HEK293 (cell line): Measurements from ENCODE around the gene KIAA0825.

ENCODE experiments used
- BCL11A ChIP-seq: fragments of 450-650 bp; formaldehyde crosslinking; IDR thresholded peaks from 2 replicates; pipeline ENCODE4 v1.5.1; 2016; ENCODE audit warnings: low read depth, missing biosample characterization, missing genetic modification characterization
- PATZ1 ChIP-seq: fragments of 450-650 bp; formaldehyde crosslinking; IDR thresholded peaks from 2 replicates; pipeline ENCODE4 v1.5.1; 2016; ENCODE audit warnings: missing biosample characterization, missing genetic modification characterization
- PRDM1 ChIP-seq: fragments of 450-650 bp; formaldehyde crosslinking; IDR thresholded peaks from 2 replicates; pipeline ENCODE4; 2016; ENCODE audit warnings: missing biosample characterization, missing genetic modification characterization
- RBAK ChIP-seq: fragments of 450-650 bp; formaldehyde crosslinking; IDR thresholded peaks from 2 replicates; pipeline ENCODE4 v1.5.1; 2016; ENCODE audit warnings: missing biosample characterization, missing genetic modification characterization
- YY1 ChIP-seq: fragments of 450-650 bp; formaldehyde crosslinking; IDR thresholded peaks from 2 replicates; pipeline ENCODE4 v1.5.1; 2018; ENCODE audit warnings: missing biosample characterization, missing genetic modification characterization
- ZNF10 ChIP-seq: fragments of 450-650 bp; formaldehyde crosslinking; IDR thresholded peaks from 2 replicates; pipeline ENCODE4 v1.5.1; 2017; ENCODE audit warnings: missing biosample characterization, missing genetic modification characterization
- ZNF292 ChIP-seq: fragments of 450-650 bp; formaldehyde crosslinking; IDR thresholded peaks from 2 replicates; pipeline ENCODE4 v1.5.1; 2016; ENCODE audit warnings: low read depth, missing biosample characterization, missing genetic modification characterization, borderline replicate concordance
- ZNF302 ChIP-seq: fragments of 450-650 bp; formaldehyde crosslinking; IDR thresholded peaks from 2 replicates; pipeline ENCODE4 v1.5.1; 2016; ENCODE audit warnings: missing biosample characterization, missing genetic modification characterization, low read depth
- ZNF404 ChIP-seq: fragments of 450-650 bp; formaldehyde crosslinking; IDR thresholded peaks from 2 replicates; pipeline ENCODE4 v1.5.1; 2017; ENCODE audit warnings: missing biosample characterization, missing genetic modification characterization
- ZNF416 ChIP-seq: fragments of 450-650 bp; formaldehyde crosslinking; IDR thresholded peaks from 2 replicates; pipeline ENCODE4 v1.5.1; 2016; ENCODE audit warnings: missing biosample characterization, missing genetic modification characterization
- ZNF76 ChIP-seq: fragments of 450-650 bp; formaldehyde crosslinking; IDR thresholded peaks from 2 replicates; pipeline ENCODE4; 2016; ENCODE audit warnings: low read depth, missing biosample characterization, missing genetic modification characterization, borderline replicate concordance
- ZNF791 ChIP-seq: fragments of 450-650 bp; formaldehyde crosslinking; IDR thresholded peaks from 2 replicates; pipeline ENCODE4 v1.5.1; 2016; ENCODE audit warnings: missing biosample characterization, missing genetic modification characterization
- TF ChIP-seq, protein P1 (sequence below): fragments of 450-650 bp; formaldehyde crosslinking; IDR thresholded peaks from 2 replicates; pipeline ENCODE4 v1.5.1; 2016; ENCODE audit warnings: missing biosample characterization, missing genetic modification characterization

- TF ChIP-seq RBAK (tag by site-specific recombination) (no peak), ZNF302 (tag by site-specific recombination) (no peak), PATZ1 (no peak), BCL11A (tag by site-specific recombination) (no peak), YY1 (no peak), ZNF791 (no peak), ZNF292 (no peak), PRDM1 (tag by site-specific recombination) (no peak), ZNF76 (tag by site-specific recombination) (no peak), ZNF10 (tag by site-specific recombination) (no peak), ZNF416 (no peak), ZNF404 (tag by site-specific recombination) (no peak)
- TF ChIP-seq, protein P1, sequence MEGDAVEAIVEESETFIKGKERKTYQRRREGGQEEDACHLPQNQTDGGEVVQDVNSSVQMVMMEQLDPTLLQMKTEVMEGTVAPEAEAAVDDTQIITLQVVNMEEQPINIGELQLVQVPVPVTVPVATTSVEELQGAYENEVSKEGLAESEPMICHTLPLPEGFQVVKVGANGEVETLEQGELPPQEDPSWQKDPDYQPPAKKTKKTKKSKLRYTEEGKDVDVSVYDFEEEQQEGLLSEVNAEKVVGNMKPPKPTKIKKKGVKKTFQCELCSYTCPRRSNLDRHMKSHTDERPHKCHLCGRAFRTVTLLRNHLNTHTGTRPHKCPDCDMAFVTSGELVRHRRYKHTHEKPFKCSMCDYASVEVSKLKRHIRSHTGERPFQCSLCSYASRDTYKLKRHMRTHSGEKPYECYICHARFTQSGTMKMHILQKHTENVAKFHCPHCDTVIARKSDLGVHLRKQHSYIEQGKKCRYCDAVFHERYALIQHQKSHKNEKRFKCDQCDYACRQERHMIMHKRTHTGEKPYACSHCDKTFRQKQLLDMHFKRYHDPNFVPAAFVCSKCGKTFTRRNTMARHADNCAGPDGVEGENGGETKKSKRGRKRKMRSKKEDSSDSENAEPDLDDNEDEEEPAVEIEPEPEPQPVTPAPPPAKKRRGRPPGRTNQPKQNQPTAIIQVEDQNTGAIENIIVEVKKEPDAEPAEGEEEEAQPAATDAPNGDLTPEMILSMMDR (tag by site-specific recombination) = no peak
Measured at GRCh38 chr5:94646758-94647157, 28.4 kb upstream of the KIAA0825 start.
